ENCODE results near the gene SYNDIG1. TPM values are rescaled to one million over a fixed set of nuclear protein-coding genes. Genes with fewer than 3 reads are reported as not detected.

The SYNDIG1 gene
- total and polyA plus RNA-seq, 2 of the 4 experiments (the other 2 are of a cell fraction): not detected

DNA sequence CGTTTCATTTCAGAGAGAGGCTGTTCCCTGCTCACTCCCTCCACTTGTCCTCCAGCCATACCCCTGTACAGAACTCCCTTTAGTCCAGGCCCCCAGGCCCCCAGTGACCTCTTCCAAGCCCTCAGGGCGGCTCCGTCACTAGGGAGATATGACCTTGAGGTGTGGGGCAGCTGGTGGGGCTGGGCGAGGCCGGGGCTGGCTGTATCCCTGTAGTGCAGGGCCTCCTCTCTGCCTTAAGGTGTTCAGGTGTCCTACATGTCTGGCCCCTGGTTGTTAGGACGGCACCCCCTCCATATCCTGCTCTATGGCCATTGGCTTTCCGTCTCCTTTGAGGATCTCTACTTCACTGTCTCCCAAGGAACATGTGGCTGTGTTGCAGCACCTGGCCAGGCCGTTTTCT, 17.4 kb upstream of the SYNDIG1 start:
- no peaks in the 10 kb centered on the region for H3K36me3 ChIP-seq (ENCODE audit: control insufficient read depth, insufficient read depth, low read length)
- no peak overlapping the region for H3K27ac ChIP-seq (ENCODE audit: insufficient read depth, low read length)
- no peak overlapping the region for H2BK120ac ChIP-seq (ENCODE audit: low read depth, low read length)
- intact Hi-C loops (cut with micrococcal nuclease) (no loop called here), in situ Hi-C loops (cut with MboI; ENCODE audit: low sequenced_read_pairs) (no loop called here), dilution Hi-C loops (cut with HindIII; ENCODE audit: low sequenced_read_pairs, unreplicated experiment) (no loop called here)
- H3K18ac ChIP-seq (ENCODE audit: low read depth, low read length): no peak overlapping the region
- WGBS, 2 experiments (ENCODE audit: extremely low coverage in 2 of 2, insufficient read length in 1 of 2): 19% methylated on average over 3 of the region's 8 CpGs; no CpG with 5 or more reads in 1 of the 2 experiments
- H3K79me1 ChIP-seq (ENCODE audit: low read depth in 1 of 2, low read length in 2 of 2): no peaks in the 10 kb centered on the region
- H3K4ac ChIP-seq (ENCODE audit: low read depth, low read length): no peak overlapping the region
- CTCF ChIA-PET: no interaction called here
- H2AK5ac ChIP-seq (ENCODE audit: low read depth, low read length): no peak overlapping the region
- BruUV-seq (replicated peaks): no TSS peak
- H3K4me2 ChIP-seq (ENCODE audit: low read depth, low read length): no peak overlapping the region
- DNase-seq (no peak), ATAC-seq (ENCODE audit: low read depth) (no peak)
- no peak for TF ChIP-seq MAZ (IDR thresholded peaks at IDR 0.05; ENCODE audit: borderline replicate concordance, low read depth, low read length)
- no peak for TF ChIP-seq NFE2L2 (IDR thresholded peaks at IDR 0.05; ENCODE audit: low read depth, low read length)
- TF ChIP-seq, protein P1, sequence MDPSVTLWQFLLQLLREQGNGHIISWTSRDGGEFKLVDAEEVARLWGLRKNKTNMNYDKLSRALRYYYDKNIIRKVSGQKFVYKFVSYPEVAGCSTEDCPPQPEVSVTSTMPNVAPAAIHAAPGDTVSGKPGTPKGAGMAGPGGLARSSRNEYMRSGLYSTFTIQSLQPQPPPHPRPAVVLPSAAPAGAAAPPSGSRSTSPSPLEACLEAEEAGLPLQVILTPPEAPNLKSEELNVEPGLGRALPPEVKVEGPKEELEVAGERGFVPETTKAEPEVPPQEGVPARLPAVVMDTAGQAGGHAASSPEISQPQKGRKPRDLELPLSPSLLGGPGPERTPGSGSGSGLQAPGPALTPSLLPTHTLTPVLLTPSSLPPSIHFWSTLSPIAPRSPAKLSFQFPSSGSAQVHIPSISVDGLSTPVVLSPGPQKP (IDR thresholded peaks at IDR 0.05; ENCODE audit: borderline replicate concordance, low read depth, low read length): no peak
- TF ChIP-seq SMC3 (IDR thresholded peaks at IDR 0.05; ENCODE audit: low read depth, low read length): no peak
- TF ChIP-seq CEBPB (IDR thresholded peaks at IDR 0.05; ENCODE audit: low read depth, low read length): no peak
- no peak for TF ChIP-seq MXI1 (IDR thresholded peaks at IDR 0.05; ENCODE audit: borderline replicate concordance, low read depth, low read length)
- TF ChIP-seq FOS (IDR thresholded peaks at IDR 0.05; ENCODE audit: low read depth, low read length): no peak
- no peak for TF ChIP-seq RAD21 (IDR thresholded peaks at IDR 0.05; ENCODE audit: low read length)
- TF ChIP-seq RCOR1 (IDR thresholded peaks at IDR 0.05; ENCODE audit: insufficient replicate concordance, low read length): no peak
- TF ChIP-seq BHLHE40 (IDR thresholded peaks at IDR 0.05; ENCODE audit: low read depth, low read length): no peak
- TF ChIP-seq CHD1 (IDR thresholded peaks at IDR 0.05; ENCODE audit: low read depth, low read length): no peak
- TF ChIP-seq, protein P2, sequence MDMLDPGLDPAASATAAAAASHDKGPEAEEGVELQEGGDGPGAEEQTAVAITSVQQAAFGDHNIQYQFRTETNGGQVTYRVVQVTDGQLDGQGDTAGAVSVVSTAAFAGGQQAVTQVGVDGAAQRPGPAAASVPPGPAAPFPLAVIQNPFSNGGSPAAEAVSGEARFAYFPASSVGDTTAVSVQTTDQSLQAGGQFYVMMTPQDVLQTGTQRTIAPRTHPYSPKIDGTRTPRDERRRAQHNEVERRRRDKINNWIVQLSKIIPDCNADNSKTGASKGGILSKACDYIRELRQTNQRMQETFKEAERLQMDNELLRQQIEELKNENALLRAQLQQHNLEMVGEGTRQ (IDR thresholded peaks at IDR 0.05; ENCODE audit: low read depth, low read length): no peak
- TF ChIP-seq, protein P3, sequence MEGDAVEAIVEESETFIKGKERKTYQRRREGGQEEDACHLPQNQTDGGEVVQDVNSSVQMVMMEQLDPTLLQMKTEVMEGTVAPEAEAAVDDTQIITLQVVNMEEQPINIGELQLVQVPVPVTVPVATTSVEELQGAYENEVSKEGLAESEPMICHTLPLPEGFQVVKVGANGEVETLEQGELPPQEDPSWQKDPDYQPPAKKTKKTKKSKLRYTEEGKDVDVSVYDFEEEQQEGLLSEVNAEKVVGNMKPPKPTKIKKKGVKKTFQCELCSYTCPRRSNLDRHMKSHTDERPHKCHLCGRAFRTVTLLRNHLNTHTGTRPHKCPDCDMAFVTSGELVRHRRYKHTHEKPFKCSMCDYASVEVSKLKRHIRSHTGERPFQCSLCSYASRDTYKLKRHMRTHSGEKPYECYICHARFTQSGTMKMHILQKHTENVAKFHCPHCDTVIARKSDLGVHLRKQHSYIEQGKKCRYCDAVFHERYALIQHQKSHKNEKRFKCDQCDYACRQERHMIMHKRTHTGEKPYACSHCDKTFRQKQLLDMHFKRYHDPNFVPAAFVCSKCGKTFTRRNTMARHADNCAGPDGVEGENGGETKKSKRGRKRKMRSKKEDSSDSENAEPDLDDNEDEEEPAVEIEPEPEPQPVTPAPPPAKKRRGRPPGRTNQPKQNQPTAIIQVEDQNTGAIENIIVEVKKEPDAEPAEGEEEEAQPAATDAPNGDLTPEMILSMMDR (conservative IDR thresholded peaks at IDR 0.05; ENCODE audit: low read depth, low read length): no peak
- no peak overlapping the region for H4K91ac ChIP-seq (ENCODE audit: insufficient read depth, low read depth, low read length)
- no peak overlapping the region for H2BK5ac ChIP-seq (ENCODE audit: low read depth, low read length, poor library complexity, severe bottlenecking)
- H3K9me3 ChIP-seq (ENCODE audit: control insufficient read depth, insufficient read depth, low read length): no peaks in the 10 kb centered on the region
- H3K14ac ChIP-seq (replicated peaks; ENCODE audit: low read depth, low read length): no peak overlapping the region
- no peaks in the 10 kb centered on the region for H3K9me1 ChIP-seq (ENCODE audit: insufficient read depth, low read length)
- H3K4me1 ChIP-seq (ENCODE audit: control insufficient read depth, insufficient read depth, low read length): no peaks in the 10 kb centered on the region
- H2AFZ ChIP-seq (replicated peaks; ENCODE audit: low read length, poor library complexity): no peak overlapping the region
- H4K8ac ChIP-seq (ENCODE audit: low read depth in 2 of 2, low read length in 2 of 2): no peak overlapping the region
- no peak overlapping the region for H2BK20ac ChIP-seq (ENCODE audit: low read depth, low read length)
- no peak overlapping the region for H3K9ac ChIP-seq (ENCODE audit: low read depth, low read length)
- no peak overlapping the region for H2BK15ac ChIP-seq (ENCODE audit: low read depth, low read length)
- H3K27me3 ChIP-seq (ENCODE audit: control insufficient read depth, insufficient read depth, low read length): peaks cover 2% of the 10 kb centered on the region; the same call in 1 of the 2 replicates
- H4K5ac ChIP-seq (ENCODE audit: low read depth, low read length): no peak overlapping the region
- H4K20me1 ChIP-seq (ENCODE audit: insufficient read depth, low read length): no peaks in the 10 kb centered on the region
- no peak overlapping the region for H3K56ac ChIP-seq (ENCODE audit: extremely low read depth, insufficient read depth, low read length)
- no peak overlapping the region for H2AK9ac ChIP-seq (replicated peaks; ENCODE audit: low read depth, low read length, poor library complexity)
- POLR2A ChIA-PET (ENCODE audit: unreplicated experiment): no interaction called here
- H3K4me3 ChIP-seq (ENCODE audit: insufficient read depth, low read depth, low read length): no peak overlapping the region
- no peak overlapping the region for H3K23ac ChIP-seq (ENCODE audit: low read depth, low read length)

All from IMR-90 (cell line).